GM21723 (cell line): ENCODE data around the gene RAPGEF6.
"Not testable (repeated sequence)": the region's sequence is repeated elsewhere in the genome, so short reads cannot be mapped to it uniquely, and the experiment has no call there.

Experiments
- ATAC-seq: cut with Tn5 transposase; IDR thresholded peaks from one replicate; pipeline ENCODE4 v1.9.1; 2021; ENCODE audit warnings: mild to moderate bottlenecking, moderate library complexity; ENCODE audit not compliant: unreplicated experiment

Gene RAPGEF6

DNA sequence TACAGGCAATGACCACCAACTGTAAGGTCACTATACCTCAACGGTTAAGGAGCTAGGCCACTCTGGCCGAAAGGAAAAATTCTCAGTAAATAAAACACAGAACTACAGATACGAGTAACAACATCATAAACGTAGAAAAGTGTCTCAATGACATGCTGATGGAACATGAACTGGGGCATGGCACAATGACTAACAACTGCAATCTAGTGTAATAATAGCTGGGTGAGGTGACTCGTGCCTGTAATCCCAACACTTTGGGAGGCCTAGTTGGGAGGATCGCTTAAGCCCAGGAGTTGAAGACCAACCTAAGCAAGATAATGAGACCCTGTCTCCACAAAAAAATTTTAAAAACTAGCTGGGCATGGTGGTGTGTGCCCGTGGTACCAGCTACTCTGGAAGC is 9.8 kb upstream of the RAPGEF6 start:
- ATAC-seq, result no peak

DNA sequence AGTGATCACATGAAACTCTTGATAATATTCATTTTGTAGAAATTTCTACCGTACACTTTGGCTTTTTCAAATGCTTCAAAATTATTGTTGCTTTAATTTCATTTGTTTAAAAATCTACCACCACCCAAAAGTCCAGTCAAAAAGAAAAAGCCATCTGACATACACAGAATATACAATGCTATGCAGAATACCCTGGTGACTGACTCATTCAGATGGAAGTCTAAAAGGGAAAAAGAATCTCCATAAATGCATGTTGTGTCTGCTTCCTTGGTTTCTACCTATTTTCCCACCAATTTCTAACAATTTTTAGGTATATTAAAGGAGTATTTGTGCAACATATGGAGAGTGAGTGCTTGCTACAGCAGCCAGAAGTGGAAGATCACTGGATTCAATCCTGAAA is 9.3 kb upstream of the RAPGEF6 start:
- no peak for ATAC-seq

DNA sequence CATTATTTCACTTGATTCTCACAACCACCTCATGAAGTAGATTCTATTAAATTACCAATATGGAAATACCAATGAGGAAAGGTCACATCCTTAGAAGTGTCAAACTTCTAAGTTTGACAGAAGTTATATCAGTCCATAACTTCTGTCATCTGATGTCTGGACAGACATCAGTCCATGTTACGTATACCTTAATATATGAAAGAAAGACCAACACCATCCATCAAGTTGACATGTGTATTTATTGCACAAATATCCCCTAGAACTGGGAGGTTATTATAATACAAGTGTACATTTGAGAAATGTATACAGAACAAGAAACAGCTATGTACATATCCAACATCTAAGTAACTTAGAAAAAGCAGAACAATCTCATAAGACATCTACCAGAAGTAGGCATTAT is 6.5 kb upstream of the RAPGEF6 start:
- no peak for ATAC-seq

DNA sequence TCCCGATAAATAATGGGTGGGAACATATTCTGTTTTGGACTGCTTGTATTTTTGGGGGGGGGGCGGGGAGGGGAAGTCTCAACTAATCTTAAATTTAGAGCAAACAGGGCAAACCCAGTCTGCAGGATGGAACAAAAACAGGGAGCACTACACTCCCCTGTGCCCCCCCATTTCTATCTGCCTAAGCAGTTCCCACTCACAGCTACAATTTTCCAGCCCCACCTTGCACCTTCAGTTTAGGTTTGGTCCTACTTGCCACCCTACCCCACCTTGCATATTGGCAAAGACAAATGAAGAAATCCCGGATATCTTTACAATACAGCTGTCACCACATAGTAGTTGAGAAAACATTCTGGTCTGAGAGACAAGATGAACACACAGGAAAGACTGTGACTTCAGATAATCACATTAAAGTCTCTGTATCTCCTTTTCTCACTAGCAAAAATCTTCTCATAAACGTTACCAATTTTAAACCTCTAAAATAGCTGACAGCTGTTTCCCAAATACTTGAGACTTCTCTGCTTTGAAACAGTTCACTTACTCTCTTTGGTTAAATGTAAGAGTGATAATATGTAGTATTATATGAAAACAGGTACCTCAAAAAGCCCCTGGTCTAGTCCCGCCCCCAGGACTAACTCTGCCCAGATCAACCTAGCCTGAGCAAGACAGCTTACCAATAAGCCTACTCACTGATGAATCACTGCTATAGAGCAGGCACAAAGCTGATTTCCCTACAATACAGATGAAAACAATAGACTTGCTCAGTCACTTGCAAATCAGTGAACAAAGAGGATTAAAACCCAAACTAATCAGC is 5.2 kb upstream of the RAPGEF6 start:
- ATAC-seq, result peak; percentile 42

DNA sequence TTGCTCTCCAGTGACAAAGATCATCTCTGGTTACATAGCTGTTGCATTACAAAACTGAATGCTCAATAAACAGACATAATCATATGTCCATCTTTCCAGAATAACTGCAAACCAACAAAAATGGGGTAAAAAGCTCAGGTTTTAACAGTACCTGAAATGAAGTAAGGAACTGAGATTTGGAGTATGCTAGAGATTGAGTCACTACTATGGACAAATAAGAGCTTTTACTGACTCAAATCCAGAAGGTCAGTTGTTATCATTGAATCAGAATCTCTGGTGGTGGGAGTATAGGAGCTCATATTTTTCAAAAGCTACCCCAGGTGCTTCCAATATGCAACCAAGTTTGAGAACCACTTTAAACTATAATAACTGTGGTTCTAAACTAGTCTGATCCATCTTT is 4.1 kb upstream of the RAPGEF6 start:
- ATAC-seq, result no peak

DNA sequence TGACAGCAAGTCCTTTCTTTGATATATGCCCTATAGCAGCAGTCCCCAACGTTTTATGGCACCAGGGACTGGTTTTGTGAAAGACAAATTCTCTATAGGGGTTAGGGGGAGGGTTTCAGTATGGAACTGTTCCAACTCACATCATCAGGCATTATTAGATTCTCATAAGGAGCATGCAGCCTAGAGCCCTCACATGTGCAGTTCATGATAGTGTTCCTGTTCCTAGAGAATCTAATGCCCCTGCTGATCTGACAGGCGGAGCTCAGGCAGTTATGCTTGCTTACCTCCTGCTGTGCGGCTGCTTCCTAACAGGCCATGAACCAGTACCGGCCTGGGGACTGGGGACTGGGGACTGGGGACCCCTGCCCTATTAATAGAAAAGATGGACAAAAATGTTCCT is 2.7 kb upstream of the RAPGEF6 start:
- no peak for ATAC-seq

DNA sequence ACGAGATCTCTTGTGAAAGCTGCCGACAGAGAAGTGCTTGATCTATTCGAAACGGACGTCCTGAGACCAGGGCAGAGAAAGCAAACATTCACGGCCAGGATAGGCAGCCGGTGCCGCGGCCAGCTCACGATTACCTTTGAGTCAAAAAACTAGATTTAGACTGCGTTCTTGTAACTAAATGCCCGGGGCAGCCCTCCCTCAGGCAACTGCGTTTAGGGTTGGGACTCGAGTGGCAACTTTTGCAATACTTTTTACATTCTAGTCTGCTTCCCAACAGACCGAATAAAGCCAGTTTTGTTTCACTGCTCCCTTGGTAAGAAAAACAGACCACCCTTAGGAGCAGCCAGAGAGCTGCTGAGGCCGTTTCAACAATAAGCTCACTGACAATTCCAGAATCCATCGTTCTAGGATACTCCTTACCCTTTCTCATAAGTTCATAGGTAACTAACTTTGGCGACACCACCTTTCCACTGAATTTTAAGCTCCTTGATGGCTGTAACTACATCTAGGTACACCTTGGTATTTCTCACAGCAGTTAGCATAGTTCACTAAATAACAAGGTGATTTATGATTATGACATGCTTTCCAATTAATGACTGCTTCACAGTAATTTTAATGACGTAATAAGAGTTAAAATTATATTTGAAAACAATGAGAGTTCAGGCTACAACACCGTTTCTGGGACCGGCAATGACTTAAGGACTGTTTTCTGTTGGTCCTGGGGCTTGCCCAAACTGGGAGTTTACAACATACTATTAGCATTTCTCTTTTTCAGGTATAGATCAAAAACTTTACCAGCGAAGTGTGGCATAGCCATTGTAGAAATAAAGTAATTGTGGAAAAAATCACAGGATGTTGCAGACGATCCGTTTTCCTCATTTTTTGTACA is 899 bp upstream of the RAPGEF6 start:
- ATAC-seq, result no peak

DNA sequence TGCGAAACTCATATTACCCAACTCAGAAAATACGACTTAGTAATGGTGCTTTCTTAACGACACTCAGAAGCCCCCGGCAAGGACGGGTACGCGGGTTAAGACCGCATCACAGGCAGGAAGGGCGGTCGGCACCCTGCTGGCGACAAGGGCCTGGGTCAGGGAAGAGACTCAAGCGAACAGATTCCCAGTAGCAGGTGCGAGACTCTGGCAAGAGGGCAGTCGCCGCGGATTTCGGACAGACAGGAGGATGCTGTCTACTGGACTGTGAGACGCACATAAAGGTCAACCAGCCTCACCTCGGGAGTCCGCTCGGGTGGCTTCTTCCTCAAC is 398 bp downstream of the RAPGEF6 start:
- ATAC-seq, result peak; percentile 25

DNA sequence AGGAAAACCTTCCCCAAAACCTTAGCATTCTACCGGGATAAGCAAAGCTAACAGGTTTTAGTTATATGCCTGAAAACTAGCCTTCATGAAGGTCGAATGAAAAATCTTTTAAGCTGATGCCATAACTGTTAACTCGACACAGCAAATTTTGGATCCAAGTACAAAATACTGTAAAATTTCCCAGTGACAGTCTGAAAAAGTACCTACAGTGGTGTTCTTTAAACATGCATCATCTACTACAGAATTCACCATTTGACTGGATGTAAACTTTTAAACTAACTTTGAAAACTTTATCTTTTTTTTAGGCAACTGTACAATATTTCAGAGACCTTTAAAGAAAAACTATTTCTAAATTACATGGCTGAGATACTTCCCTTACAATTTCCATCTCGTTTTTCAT is 791 bp downstream of the RAPGEF6 start:
- no peak for ATAC-seq

DNA sequence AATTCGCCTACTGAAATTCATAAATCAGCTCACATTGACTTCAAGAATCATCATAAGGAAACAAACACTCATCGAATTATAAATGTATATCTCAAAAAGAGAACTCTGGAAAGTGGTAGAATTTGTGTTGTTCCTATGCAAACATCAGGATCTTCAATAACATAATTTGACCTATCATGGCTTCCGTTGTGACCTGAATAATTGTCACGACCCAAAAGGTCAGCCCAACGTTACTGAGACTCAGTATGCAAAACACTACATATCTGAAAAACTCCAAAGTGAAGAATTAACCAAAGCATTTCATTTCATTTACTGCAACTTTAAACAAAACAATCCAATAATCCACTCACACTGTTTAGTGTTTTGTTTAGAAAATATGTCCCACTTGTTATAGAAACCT is 1.2 kb downstream of the RAPGEF6 start:
- no peak for ATAC-seq

DNA sequence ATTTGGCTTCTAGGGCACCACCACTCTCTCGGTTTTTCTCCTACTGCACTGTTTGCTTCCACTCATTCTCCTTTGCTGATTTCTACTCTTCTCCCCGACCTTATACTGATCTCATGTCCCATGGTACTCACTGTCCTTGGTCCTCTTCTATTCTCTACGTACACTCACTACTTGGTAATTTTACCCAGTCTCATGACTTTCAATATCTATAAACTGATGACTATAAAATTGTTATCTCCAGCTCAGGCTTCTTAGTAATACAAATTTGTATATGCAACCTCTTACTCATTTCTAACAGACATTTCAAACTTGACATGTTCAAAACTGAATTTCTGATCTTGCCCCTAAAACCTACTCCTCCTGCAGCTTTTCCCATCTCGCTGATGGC is 4.1 kb downstream of the RAPGEF6 start:
- ATAC-seq, result no peak

DNA sequence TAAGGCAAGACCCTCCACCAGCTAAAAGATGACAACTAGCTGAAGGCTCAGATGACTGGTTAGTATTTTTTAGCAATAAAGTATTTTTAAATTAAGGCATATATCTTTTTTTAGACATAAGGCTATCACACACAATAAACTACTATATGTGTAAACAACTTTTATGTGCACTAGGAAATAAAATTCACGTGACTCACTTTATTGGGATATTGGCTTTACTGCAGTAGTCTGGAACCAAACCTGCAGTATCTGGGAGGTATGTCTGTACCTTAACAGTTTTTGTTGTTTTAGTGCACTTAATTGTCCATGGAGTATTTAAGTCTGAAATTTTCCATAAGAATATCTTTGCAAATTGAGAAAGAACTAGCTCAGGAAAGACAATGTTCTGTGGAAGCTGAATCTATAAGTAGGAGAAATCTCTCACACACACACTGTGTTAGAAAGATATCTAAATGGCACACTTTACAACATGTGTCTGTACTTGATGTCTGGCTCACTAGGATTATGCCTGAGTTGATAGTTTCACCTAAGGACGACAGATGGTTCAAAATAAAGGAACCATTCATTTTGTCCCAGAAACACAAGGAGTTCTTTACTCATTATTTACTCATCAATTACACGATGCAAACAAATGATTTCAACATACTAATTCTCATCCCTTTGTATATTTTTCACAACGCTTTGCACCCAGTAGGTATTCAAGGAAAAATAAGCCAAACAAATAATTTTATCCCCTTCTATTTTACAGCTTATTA is 4.6 kb downstream of the RAPGEF6 start:
- no peak for ATAC-seq

DNA sequence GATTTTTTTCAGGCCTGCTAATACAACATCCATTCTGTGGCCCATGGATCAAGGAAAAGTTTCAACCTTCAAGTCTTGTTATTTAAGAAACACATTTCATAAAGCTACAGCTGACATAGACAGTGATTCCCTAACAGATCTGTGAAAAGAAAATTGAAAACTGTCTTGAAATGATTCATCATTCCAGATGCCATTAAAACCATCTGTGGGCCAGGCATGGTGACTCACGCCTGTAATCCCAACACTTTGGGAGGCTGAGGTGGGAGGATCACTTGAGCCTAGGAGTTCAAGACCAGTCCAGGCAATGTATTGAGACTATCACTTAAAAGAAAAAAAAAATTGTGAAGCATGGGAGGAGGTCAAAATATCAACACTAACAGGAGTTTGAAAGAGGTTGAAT is 6.0 kb downstream of the RAPGEF6 start:
- ATAC-seq, result no peak

DNA sequence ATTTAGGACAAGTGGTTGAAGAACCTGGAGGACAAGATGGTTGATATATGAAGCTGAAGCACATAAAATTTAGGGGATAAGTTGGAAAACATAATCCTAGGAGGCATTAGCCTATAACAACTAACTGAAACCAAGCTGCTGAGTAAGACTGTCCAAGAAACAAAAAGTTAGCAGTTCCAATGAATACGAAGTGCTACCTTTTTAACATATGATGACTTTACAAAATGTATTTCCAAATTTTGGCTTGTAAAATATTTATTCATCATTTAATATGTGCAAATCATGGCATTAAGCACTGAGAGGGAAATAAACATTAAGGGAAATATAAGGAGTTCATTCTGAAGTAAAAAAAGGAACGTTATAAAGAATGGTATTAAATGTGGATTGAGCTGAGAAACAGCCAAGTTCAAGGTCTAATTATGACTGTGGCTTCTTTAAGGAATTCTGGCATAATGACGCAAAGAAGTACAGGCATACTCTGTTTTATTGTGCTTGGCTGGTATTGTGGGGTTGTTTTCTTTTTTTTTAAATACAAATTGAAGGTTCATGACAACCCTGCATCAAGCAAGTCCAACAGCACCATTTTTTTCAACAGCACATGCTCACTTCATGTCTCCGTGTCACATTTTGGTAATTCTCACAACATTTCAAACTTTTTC is 7.7 kb downstream of the RAPGEF6 start:
- ATAC-seq, result no peak

DNA sequence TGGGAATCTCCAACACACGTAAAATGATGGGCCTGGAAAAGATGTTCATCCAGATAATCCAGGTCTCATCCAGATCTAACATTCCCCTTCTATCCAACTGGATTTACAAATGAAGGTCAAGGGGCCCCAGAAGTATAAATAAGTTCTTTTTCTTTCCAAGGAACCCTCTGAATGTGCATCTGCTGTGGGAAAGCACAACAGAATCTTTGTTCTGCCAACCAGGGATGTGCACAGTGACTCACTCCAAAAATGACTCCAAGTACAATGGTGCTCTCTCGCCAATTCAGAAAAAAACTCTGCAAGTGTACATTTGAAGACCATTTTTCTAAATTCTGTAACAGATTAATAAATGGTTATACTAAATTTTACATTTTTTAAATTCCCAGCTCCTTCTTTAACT is 12.4 kb downstream of the RAPGEF6 start:
- no peak for ATAC-seq

DNA sequence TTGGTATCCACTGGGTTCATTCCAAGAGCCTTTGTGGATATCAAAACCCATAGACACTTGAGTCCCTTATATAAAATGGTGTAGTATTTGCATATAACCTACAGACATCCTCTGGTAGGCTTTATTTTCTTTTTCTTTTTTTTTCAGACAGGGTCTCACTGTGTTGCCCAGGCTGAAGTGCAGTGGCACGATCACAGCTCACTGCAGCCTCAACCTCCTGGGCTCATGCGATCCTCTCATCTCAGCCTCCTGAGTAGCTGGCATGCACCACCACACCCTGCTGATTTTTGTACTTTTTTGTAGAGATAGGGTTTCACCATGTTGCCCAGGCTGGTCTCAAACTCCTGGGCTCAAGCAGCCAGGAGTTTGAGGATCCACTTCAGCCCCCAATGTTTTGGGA is 13.9 kb downstream of the RAPGEF6 start:
- ATAC-seq, result not testable (repeated sequence)

DNA sequence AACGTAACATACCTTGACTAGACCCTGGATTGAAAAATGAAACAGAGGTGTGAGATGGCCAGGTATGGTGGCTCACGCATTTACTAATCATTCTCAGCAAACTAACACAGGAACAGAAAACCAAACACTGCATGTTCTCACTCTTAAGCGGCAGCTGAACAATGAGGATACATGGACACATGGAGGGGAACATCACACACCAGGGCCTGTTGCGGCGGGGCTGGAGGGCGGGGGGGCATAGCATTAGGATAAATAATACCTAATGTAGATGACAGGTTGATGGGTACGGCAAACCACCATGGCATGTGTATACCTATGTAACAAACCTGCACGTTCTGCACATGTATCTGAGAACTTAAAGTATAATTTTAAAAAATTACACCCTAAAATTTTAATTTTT is 15.9 kb downstream of the RAPGEF6 start:
- ATAC-seq, result no peak

DNA sequence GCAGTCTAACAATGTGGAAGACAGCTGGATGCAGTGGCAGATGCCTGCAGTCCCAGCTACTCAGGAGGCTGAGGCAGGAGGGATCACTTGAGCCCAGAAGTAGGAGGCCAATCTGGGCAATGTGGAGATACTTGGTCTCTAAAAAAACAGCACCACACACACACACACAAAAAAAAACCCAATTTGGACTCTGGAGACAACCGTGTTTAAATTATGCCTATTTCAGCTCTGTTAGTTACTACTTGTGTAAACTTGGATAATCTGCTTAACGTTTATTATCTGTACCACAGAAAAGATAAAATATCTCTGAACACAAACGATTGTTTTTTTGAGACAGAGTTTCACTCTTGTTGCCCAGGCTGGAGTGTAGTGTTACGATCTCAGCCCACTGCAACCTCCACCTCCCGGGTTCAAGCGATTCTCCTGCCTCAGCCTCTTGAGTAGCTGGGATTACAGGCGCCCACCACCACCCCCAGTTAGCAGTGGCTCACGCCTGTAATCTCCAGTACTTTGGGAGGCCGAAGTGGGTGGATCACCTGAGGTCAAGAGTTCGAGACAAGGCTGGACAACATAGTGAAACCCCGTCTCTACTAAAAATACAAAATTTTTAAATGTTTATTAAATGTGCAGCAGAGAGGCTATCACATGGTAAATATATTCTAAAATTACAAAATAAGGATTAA is 17.7 kb downstream of the RAPGEF6 start:
- ATAC-seq, result no peak

DNA sequence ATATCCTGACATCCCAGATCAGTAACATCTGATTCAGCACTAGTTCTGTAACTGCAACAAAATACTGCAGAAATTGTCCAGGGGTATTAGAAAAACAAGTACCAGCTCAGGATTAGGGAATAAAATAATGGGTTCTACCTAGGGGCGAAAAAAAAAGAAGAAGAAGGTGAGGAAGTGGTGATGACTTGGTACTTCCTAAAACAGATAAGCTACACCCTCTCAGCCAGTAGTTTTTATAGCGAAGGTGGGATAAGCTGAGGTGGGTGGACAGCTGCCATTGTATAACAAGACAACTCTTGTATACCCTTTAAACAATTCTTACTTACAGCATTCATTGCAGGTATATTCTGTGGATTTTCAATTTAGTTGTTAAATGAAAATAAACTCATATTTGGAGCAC is 19.1 kb downstream of the RAPGEF6 start:
- no peak for ATAC-seq

DNA sequence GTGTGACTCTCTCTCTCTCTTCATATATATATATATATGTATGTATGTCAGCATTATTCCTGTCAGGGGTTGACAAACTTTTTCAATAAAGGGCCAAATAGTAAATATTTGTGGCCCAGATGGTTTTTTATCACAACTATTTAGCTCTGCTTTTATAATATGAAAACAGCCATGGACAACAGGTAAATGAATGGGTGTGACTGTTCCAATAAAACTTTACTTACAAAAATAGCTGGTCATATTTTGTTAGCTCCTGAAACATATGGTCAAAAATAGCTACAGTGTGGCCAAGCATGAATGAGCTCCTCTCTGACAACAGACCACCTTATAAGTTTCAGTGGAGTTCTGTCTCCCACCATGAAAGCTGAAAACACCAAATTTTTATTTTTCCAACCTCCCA is 21.6 kb downstream of the RAPGEF6 start:
- ATAC-seq, result no peak

DNA sequence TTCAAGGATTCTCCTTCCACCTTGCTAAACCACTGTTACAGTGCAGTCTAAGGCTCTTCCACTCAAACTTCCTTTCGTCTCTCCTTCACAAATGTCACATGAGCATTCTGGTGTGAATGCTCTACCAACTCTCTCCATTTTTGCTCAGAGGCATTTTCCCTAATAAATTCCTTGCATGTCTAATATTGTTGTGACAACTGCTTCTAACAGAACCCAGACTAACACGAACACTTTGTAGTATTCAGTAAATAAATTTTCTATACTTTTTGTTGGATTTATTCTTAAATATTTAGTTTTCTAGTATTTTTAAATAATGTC is 24.0 kb downstream of the RAPGEF6 start:
- ATAC-seq, result no peak
